Measurements from ENCODE around the gene CYB5R3. TPM values are rescaled to one million over a fixed set of nuclear protein-coding genes. Genes with fewer than 3 reads are reported as not detected.
A peak's percentile ranks its signal among the peaks of the same experiment; 100 is the strongest.
"Not testable (repeated sequence)": the region's sequence is repeated elsewhere in the genome, so short reads cannot be mapped to it uniquely, and the experiment has no call there.

Gene CYB5R3
- polyA plus RNA-seq, 1 donor (not counting 4 experiments of a cell fraction or from before 2014, with no cell fraction given): 102 TPM

DNA sequence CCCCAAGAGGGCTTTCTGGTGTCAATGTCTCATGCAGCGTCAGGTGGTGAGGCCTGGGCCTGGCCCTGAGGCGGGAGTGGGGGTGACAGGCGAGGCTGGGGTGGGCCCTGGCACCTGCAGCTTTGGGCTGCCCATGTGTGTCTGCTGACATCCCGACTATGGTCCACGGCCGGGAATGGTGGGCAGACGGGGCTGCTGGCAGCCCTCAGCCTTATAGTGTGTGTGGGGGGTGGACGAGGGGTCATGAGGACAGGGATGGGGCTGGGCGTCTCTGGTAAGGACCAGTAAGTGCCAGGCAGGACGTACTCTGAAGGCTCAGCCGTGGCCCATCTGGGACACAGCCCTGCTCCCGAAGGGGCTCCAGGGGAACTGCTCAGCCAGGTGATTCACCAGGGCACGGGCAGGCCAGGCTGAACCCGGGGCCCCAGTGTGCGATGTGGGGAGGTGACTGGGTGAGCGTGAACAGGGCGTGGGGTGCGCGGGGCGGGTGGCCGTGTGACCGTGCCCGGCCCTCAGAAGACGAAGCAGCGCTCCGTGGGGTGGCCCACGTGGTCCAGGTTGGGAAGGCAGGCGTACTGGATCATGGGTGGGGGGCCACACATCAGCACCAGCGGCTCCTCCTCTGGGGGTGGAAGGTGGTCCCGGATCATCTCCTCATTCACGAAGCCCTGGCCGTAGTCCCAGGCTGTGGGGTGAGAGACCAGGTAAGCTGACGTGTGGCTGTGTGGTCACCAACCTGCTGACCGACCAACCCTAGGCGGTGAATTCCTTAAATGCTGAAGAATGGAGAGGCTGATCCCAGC is 29.7 kb downstream of the CYB5R3 start:
- FAIRE-seq: no peak
- dilution Hi-C loops (cut with MboI; ENCODE audit: extremely low pct_ligation_motif_present, low sequenced_read_pairs): no loop called here
- TF ChIP-seq EZH2 (IDR thresholded peaks at IDR 0.05; ENCODE audit: low read length): no peak
- TF ChIP-seq, protein P1, sequence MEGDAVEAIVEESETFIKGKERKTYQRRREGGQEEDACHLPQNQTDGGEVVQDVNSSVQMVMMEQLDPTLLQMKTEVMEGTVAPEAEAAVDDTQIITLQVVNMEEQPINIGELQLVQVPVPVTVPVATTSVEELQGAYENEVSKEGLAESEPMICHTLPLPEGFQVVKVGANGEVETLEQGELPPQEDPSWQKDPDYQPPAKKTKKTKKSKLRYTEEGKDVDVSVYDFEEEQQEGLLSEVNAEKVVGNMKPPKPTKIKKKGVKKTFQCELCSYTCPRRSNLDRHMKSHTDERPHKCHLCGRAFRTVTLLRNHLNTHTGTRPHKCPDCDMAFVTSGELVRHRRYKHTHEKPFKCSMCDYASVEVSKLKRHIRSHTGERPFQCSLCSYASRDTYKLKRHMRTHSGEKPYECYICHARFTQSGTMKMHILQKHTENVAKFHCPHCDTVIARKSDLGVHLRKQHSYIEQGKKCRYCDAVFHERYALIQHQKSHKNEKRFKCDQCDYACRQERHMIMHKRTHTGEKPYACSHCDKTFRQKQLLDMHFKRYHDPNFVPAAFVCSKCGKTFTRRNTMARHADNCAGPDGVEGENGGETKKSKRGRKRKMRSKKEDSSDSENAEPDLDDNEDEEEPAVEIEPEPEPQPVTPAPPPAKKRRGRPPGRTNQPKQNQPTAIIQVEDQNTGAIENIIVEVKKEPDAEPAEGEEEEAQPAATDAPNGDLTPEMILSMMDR (optimal IDR thresholded peaks at IDR 0.05 in 1 of 3, IDR thresholded peaks at IDR 0.05 in 1 of 3, conservative IDR thresholded peaks at IDR 0.05 in 1 of 3; ENCODE audit: extremely low read depth in 1 of 3, insufficient read depth in 2 of 3, low read length in 3 of 3): no peak
- Histone ChIP-seq H3K9me3 (ENCODE audit: control insufficient read depth, low read depth, low read length) (no peaks in the 10 kb centered on the region), H3K79me2 (ENCODE audit: control insufficient read depth, insufficient read depth, low read length) (no peaks in the 10 kb centered on the region), H3K9ac (ENCODE audit: control insufficient read depth, extremely low read depth, insufficient read depth, low read length) (no peak overlapping the region), H3K4me3 (ENCODE audit: control insufficient read depth in 2 of 3, extremely low read depth in 1 of 3, insufficient read depth in 2 of 3, low read depth in 1 of 3, low read length in 3 of 3) (no peak overlapping the region), H2AFZ (ENCODE audit: control insufficient read depth, low read length) (no peak overlapping the region), H3K27ac (ENCODE audit: control insufficient read depth, insufficient read depth, low read length) (no peak overlapping the region), H3K9me1 (ENCODE audit: control insufficient read depth, extremely low read depth, insufficient read depth, low read length) (no peaks in the 10 kb centered on the region), H3K4me1 (ENCODE audit: control insufficient read depth, extremely low read depth, insufficient read depth, low read length) (peaks cover 29% of the 10 kb centered on the region), H4K20me1 (ENCODE audit: control insufficient read depth, extremely low read depth, insufficient read depth, low read length) (peaks cover 4% of the 10 kb centered on the region), H3K4me2 (ENCODE audit: control insufficient read depth, extremely low read depth, insufficient read depth, low read depth, low read length) (no peak overlapping the region), H3K36me3 (ENCODE audit: control insufficient read depth in 2 of 2, extremely low read depth in 1 of 2, insufficient read depth in 2 of 2, low read length in 2 of 2) (peaks cover 9 to 20% of the 10 kb centered on the region in 2 experiments), H3K27me3 (ENCODE audit: control insufficient read depth, extremely low read depth, insufficient read depth, low read length) (no peaks in the 10 kb centered on the region)
- no peak for DNase-seq (ENCODE audit: low read depth, low spot score)

DNA sequence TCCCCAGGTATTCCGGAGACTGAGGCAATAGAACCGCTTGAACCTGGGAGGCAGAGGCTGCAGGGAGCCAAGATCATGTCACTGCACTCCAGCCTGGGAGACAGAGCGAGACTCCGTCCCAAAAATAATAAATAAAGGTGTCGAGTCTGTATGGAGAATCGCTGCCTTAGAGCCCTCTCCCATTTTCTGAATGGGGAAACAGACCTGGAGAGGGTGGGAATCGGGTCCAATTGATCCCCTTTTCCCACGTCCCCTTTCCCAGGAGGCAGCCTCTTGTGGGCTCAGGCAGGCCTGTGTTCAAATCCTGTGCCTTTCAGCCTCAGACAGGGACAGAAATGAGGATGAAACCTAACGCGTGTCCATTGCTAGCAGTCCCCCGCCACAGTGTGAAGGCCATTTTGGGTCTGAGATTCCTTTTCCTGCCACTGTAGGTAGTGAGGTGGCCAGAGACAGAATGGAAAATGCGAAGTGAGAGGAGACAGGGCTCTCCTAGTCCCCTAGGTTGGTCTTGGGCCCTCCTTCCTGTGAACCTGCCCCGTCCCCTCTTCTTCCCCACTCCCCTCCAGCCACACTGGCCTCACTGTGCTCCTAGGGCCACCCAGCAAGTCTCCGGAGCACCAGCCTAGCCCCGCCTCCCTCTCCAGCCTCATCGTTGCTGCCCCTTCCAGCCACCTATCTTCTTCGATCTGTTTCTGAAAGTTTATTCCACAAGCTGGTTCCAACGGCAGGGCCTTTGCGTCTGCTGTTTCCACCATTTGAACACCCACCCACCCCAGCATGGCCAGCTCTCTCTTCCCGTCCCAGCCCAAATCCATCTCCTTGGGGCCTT is 31.8 kb downstream of the CYB5R3 start:
- dilution Hi-C loops (cut with MboI; ENCODE audit: extremely low pct_ligation_motif_present, low sequenced_read_pairs): no loop called here
- FAIRE-seq: no peak
- Histone ChIP-seq H3K79me2 (ENCODE audit: control insufficient read depth, insufficient read depth, low read length) (peaks cover 18% of the 10 kb centered on the region), H3K4me3 (ENCODE audit: control insufficient read depth in 2 of 3, extremely low read depth in 1 of 3, insufficient read depth in 2 of 3, low read depth in 1 of 3, low read length in 3 of 3) (no peak overlapping the region), H3K9me1 (ENCODE audit: control insufficient read depth, extremely low read depth, insufficient read depth, low read length) (peaks cover 2% of the 10 kb centered on the region), H3K9me3 (ENCODE audit: control insufficient read depth, low read depth, low read length) (no peaks in the 10 kb centered on the region), H3K27ac (ENCODE audit: control insufficient read depth, insufficient read depth, low read length) (no peak overlapping the region), H3K4me1 (ENCODE audit: control insufficient read depth, extremely low read depth, insufficient read depth, low read length) (peaks cover 39% of the 10 kb centered on the region), H3K27me3 (ENCODE audit: control insufficient read depth, extremely low read depth, insufficient read depth, low read length) (no peaks in the 10 kb centered on the region), H3K9ac (ENCODE audit: control insufficient read depth, extremely low read depth, insufficient read depth, low read length) (no peak overlapping the region), H2AFZ (ENCODE audit: control insufficient read depth, low read length) (no peak overlapping the region), H3K4me2 (ENCODE audit: control insufficient read depth, extremely low read depth, insufficient read depth, low read depth, low read length) (no peak overlapping the region), H3K36me3 (ENCODE audit: control insufficient read depth in 2 of 2, extremely low read depth in 1 of 2, insufficient read depth in 2 of 2, low read length in 2 of 2) (peaks cover 2 to 16% of the 10 kb centered on the region in 2 experiments), H4K20me1 (ENCODE audit: control insufficient read depth, extremely low read depth, insufficient read depth, low read length) (peaks cover 11% of the 10 kb centered on the region)
- no peak for TF ChIP-seq EZH2 (IDR thresholded peaks at IDR 0.05; ENCODE audit: low read length)
- TF ChIP-seq, protein P1 (optimal IDR thresholded peaks at IDR 0.05 in 1 of 3, IDR thresholded peaks at IDR 0.05 in 1 of 3, conservative IDR thresholded peaks at IDR 0.05 in 1 of 3; ENCODE audit: extremely low read depth in 1 of 3, insufficient read depth in 2 of 3, low read length in 3 of 3): no peak
- DNase-seq (ENCODE audit: low read depth, low spot score): no peak

DNA sequence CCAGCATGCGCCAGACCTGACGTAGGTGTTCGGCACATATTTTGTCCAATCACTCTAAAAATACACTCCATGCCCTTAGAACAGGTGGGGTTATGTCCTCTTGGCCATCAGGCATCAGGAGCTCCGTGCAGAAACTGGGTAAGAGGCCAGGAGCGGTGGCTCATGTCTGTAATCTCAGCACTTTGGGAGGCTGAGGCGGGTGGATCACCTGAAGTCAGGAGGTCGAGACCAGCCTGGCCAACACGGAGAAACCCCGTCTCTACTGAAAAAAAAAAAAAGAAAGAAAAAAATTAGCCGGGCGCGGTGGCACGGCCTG is 33.4 kb downstream of the CYB5R3 start:
- H4K20me1 ChIP-seq (ENCODE audit: control insufficient read depth, extremely low read depth, insufficient read depth, low read length); H3K9me1 ChIP-seq (ENCODE audit: control insufficient read depth, extremely low read depth, insufficient read depth, low read length); H3K9me3 ChIP-seq (ENCODE audit: control insufficient read depth, low read depth, low read length); FAIRE-seq; dilution Hi-C loops (cut with MboI; ENCODE audit: extremely low pct_ligation_motif_present, low sequenced_read_pairs); H2AFZ ChIP-seq (ENCODE audit: control insufficient read depth, low read length); DNase-seq (ENCODE audit: low read depth, low spot score); H3K27me3 ChIP-seq (ENCODE audit: control insufficient read depth, extremely low read depth, insufficient read depth, low read length): not testable (repeated sequence)
- Histone ChIP-seq H3K79me2 (ENCODE audit: control insufficient read depth, insufficient read depth, low read length) (peaks cover 34% of the 10 kb centered on the region), H3K4me3 (ENCODE audit: control insufficient read depth in 2 of 3, extremely low read depth in 1 of 3, insufficient read depth in 2 of 3, low read depth in 1 of 3, low read length in 3 of 3) (peak overlapping the region in 2 of 3 experiments; percentile 32 to 61), H3K36me3 (ENCODE audit: control insufficient read depth in 2 of 2, extremely low read depth in 1 of 2, insufficient read depth in 2 of 2, low read length in 2 of 2) (peaks cover 7 to 24% of the 10 kb centered on the region in 2 experiments), H3K4me2 (ENCODE audit: control insufficient read depth, extremely low read depth, insufficient read depth, low read depth, low read length) (peak overlapping the region; percentile 80), H3K4me1 (ENCODE audit: control insufficient read depth, extremely low read depth, insufficient read depth, low read length) (peaks cover 28% of the 10 kb centered on the region), H3K27ac (ENCODE audit: control insufficient read depth, insufficient read depth, low read length) (peak overlapping the region; percentile 100), H3K9ac (ENCODE audit: control insufficient read depth, extremely low read depth, insufficient read depth, low read length) (peak overlapping the region; percentile 92)

Measured in keratinocyte (primary cell).